HFFc6 (cell line): Measurements from ENCODE around the gene CEP152. TPM values are rescaled to one million over a fixed set of nuclear protein-coding genes. Genes with fewer than 3 reads are reported as not detected.

ENCODE experiments used
- DNase-seq: peaks from one replicate; pipeline ENCODE4 v3.0.0-alpha.2; 2018
- H3K27ac Mint-ChIP-seq: 2 replicates; pipeline ENCODE4 v1.8.0; 2020; ENCODE audit warnings: mild to moderate bottlenecking, mixed read lengths
- H3K27me3 Mint-ChIP-seq: 2 replicates; pipeline ENCODE4 v1.8.0; 2021; ENCODE audit warnings: mild to moderate bottlenecking, moderate library complexity, mixed read lengths; ENCODE audit not compliant: insufficient read depth
- H3K36me3 Mint-ChIP-seq: 2 replicates; pipeline ENCODE4 v1.8.0; 2021; ENCODE audit warnings: low read depth, mixed read lengths
- H3K4me1 Mint-ChIP-seq: 2 replicates; pipeline ENCODE4 v1.8.0; 2020; ENCODE audit warnings: low read depth, mixed read lengths
- H3K4me3 Mint-ChIP-seq: 2 replicates; pipeline ENCODE4 v1.8.0; 2020; ENCODE audit warnings: mild to moderate bottlenecking, moderate library complexity, mixed read lengths
- H3K9me3 Mint-ChIP-seq: 2 replicates; pipeline ENCODE4 v1.8.0; 2020; ENCODE audit warnings: mild to moderate bottlenecking, mixed read lengths
- total RNA-seq, 6 experiments: library from RNA; stranded (reverse); fragmentation: NEBNext Ultra II Directional; extraction: Animal tissue kit (Norgen Biotek cat#: 25700); gene quantifications; 2 replicates in 1 of 6; 3 replicates in 5 of 6; pipeline ENCODE4 v1.2.3, GENCODE V29; 2021
- TF ChIP-seq, protein P1 (sequence below): fragments of 200-600 bp; sonication (generic); IDR thresholded peaks from 2 replicates; pipeline ENCODE4 v1.5.0; 2021; ENCODE audit warnings: antibody characterized with exemption, mild to moderate bottlenecking

CEP152 gene
- total RNA-seq, 6 experiments from 2014 or later = 3.4 to 7.5 (median 6.5) TPM

DNA sequence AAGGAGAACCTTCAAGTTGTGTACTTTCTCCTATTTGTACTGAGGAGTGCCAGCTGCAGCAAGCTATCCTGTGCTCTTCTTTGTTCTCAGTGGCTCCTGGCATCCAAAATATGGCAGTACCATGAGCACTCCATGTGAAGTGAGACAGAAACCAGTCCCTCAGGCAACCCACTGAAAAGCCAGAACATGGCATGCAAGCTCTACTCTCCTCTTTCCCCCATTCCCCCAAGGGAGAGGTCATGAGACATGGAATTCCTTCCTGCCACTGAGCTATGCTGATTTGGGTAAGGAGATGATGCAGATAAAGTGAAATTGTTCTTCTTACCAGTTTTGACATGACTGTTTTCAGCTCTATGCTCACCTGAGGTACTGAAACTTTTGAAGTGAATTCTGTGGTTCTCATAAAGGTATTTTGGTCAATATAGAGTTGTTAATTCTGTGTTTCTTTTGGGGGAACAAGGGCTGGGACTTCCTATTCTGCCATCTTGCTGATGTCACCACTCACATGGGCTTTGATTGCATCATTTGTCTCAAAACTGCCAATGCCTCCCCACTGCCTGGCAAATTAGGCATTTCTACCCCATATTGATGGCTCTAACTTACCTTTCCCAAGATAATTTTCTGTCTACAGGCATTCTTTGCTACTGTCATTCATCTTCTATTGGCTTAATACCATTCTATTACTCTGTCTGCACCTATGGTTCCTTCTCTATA lies 22.8 kb upstream of the CEP152 start:
- TF ChIP-seq, protein P1, sequence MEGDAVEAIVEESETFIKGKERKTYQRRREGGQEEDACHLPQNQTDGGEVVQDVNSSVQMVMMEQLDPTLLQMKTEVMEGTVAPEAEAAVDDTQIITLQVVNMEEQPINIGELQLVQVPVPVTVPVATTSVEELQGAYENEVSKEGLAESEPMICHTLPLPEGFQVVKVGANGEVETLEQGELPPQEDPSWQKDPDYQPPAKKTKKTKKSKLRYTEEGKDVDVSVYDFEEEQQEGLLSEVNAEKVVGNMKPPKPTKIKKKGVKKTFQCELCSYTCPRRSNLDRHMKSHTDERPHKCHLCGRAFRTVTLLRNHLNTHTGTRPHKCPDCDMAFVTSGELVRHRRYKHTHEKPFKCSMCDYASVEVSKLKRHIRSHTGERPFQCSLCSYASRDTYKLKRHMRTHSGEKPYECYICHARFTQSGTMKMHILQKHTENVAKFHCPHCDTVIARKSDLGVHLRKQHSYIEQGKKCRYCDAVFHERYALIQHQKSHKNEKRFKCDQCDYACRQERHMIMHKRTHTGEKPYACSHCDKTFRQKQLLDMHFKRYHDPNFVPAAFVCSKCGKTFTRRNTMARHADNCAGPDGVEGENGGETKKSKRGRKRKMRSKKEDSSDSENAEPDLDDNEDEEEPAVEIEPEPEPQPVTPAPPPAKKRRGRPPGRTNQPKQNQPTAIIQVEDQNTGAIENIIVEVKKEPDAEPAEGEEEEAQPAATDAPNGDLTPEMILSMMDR = no peak
- no peak for DNase-seq
- peaks cover 15% of the 10 kb centered on the region for H3K9me3 Mint-ChIP-seq
- H3K36me3 Mint-ChIP-seq = peaks cover 15% of the 10 kb centered on the region
- no peak overlapping the region for H3K4me3 Mint-ChIP-seq
- no peaks in the 10 kb centered on the region for H3K4me1 Mint-ChIP-seq
- H3K27ac Mint-ChIP-seq = no peak overlapping the region
- H3K27me3 Mint-ChIP-seq = no peaks in the 10 kb centered on the region

DNA sequence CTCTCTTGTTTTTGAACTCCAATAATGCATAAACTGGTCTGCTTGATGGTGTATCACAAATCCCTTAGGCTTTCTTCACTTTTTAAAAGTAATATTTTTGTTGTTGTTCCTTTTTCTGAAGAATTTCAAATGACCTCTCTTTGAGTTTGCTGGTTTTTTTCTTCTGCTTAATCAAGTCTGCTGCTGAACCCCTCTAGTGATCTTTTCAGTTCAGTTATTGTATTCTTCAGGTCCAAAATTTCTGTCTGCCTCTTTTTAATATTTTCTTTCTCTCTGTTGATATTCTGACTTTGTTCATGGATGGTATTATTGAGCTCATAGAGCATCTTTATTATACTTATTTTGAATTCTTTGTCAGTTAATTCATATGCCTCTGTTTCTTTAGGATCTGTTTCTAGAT lies 21.8 kb upstream of the CEP152 start:
- H3K9me3 Mint-ChIP-seq = peaks cover 15% of the 10 kb centered on the region
- no peaks in the 10 kb centered on the region for H3K27me3 Mint-ChIP-seq
- peaks cover 15% of the 10 kb centered on the region for H3K36me3 Mint-ChIP-seq
- no peak overlapping the region for H3K27ac Mint-ChIP-seq
- H3K4me3 Mint-ChIP-seq = no peak overlapping the region
- no peak for DNase-seq
- TF ChIP-seq, protein P1 = no peak
- no peaks in the 10 kb centered on the region for H3K4me1 Mint-ChIP-seq

DNA sequence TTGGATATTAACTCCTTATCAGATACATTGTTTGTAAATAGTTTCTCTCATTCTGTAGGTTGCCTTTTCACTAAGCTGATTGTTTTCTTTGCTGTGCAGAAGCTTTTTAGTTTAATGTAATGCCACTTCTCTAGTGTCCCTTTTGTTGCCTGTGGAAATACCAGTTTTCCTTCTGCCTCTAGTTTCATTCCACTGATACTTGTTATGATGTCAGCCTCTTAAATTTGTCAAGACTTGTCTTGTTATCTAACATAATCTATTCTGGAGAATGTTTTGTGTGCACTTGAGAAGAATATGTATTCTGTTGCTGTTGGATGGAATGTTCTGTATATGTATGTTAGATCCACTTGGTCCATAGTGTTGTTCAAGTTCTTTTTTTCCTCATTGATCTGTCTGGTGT lies 18.0 kb upstream of the CEP152 start:
- TF ChIP-seq, protein P1 = no peak
- H3K9me3 Mint-ChIP-seq = peaks cover 12% of the 10 kb centered on the region
- no peak overlapping the region for H3K27ac Mint-ChIP-seq
- no peak overlapping the region for H3K4me3 Mint-ChIP-seq
- no peaks in the 10 kb centered on the region for H3K27me3 Mint-ChIP-seq
- peaks cover 3% of the 10 kb centered on the region for H3K4me1 Mint-ChIP-seq
- H3K36me3 Mint-ChIP-seq = peaks cover 15% of the 10 kb centered on the region
- DNase-seq = no peak

DNA sequence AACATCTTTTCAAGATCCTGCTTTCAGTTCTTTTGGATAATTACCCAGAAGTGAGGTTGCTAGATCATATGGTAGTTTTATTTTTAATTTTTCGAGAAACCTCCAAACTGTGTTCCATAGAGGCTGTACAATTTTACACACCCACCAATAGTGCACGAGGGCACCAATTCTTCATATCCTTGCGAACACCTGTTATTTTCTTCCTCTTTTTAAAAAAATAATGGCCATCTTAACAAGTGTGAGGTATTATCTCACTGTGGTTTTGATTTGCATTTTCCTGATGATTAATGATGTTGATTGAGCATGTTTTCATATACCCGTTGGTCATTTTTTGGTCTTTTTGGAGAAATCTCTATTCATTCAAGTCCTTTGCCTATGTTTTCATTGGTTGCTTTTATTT lies 17.6 kb upstream of the CEP152 start:
- Mint-ChIP-seq H3K4me1 (peaks cover 7% of the 10 kb centered on the region), H3K27me3 (no peaks in the 10 kb centered on the region), H3K36me3 (peaks cover 13% of the 10 kb centered on the region), H3K9me3 (peaks cover 9% of the 10 kb centered on the region; the same call in 1 of the 2 replicates), H3K27ac (no peak overlapping the region), H3K4me3 (no peak overlapping the region)
- TF ChIP-seq, protein P1 = no peak
- no peak for DNase-seq

DNA sequence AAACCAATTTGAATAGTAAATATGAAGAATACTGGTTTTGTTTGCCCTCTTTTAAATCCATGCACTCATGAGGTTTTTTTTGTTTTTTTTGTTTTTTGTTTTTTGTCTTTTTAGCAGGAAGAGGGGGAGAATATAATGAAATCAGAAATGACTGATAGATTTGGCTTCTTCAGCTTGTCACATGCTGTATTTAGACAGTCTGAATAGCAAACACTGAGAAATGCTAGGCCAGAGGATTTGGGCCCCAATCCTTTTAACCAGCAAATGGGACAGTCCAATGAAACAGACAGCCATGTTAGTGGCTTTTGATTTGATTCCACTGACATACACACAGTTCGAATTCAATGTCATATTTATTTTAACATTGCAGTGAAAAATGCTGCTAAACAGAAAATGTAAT lies 14.2 kb upstream of the CEP152 start:
- Mint-ChIP-seq H3K4me1 (peaks cover 14% of the 10 kb centered on the region), H3K9me3 (no peaks in the 10 kb centered on the region), H3K27ac (no peak overlapping the region), H3K4me3 (no peak overlapping the region), H3K36me3 (0 out of 2 replicates have a peak, but pooled peaks cover 14% of the 10 kb centered on the region), H3K27me3 (no peaks in the 10 kb centered on the region; the same call in 1 of the 2 replicates)
- DNase-seq = no peak
- TF ChIP-seq, protein P1 = no peak
